Stimulated activated CD8-positive, alpha-beta memory T cell treated with anti-CD3 and anti-CD28 coated beads, Interleukin-15, amount 100 ng/mL, for 24 hours (primary cell): Measurements from ENCODE around the gene ZBTB11.
"Not testable (repeated sequence)": the region's sequence is repeated elsewhere in the genome, so short reads cannot be mapped to it uniquely, and the experiment has no call there.

Experiments
- DNase-seq: peaks from one replicate; pipeline ENCODE4 v3.0.0-alpha.2; 2020; ENCODE audit warnings: low read depth

Gene ZBTB11

DNA sequence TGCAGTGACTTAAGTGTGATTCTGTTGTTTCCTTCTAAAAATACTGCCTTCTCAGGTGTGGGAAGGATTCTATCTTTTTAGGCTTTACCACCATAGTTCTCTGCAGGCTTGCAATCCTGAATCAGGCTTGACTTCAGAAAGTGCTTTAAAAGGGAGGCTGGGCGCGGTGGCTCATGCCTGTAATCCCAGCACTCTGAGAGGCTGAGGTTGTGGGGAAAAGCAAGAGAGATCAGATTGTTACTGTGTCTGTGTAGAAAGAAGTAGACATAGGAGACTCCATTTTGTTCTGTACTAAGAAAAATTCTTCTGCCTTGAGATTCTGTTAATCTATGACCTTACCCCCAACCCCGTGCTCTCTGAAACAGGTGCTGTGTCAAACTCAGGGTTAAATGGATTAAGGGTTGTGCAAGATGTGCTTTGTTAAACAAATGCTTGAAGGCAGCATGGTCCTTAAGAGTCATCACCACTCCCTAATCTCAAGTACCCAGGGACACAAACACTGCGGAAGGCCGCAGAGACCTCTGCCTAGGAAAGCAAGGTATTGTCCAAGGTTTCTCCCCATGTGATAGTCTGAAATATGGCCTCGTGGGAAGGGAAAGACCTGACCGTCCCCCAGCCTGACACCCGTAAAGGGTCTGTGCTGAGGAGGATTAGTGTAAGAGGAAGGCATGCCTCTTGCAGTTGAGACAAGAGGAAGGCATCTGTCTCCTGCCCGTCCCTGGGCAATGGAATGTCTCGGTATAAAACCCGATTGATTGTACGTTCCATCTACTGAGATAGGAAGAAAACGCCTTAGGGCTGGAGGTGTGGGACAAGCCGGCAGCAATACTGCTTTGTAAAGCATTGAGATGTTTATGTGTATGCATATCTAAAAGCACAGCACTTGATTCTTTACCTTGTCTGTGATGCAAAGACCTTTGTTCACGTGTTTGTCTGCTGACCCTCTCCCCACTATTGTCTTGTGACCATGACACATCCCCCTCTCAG is 15.0 kb upstream of the ZBTB11 start:
- not testable (repeated sequence) for DNase-seq

DNA sequence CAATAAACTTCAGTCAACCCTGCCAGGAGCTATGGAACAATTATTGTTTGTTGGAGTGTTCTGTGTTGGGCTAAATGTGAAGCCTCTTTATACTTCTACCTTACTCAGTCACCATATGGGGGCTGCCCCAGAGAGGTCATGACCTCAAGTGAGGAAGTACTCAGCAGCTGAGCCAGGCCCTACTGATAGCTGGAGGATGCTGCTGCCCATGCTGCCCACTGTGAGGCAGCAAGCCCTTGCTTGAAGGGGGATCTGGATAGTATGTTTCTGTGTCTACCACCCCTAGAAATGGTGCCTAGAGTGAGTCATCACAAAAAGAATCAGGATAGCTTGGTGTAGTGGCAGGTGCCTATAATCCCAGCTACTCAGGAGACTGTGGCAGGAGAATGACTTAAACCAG is 14.0 kb upstream of the ZBTB11 start:
- DNase-seq = no peak

DNA sequence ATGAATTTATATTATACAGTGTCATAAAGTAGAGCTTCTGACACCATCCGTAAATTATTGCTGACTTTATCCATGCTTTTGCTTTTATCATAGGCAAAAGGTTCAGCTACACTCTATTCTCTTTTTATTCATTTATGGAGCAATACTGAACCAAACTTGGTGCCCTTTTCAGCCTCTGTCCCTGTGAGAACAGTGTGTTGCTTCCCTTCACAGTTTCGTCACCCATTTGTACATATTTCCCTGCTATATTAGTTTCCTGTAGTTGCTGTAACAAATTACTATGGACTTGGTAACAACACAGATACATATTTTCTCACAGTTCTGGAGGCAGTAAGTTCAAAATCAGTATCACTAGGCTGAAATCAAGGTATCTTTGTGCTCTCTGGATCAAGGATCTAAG is 12.4 kb upstream of the ZBTB11 start:
- DNase-seq = no peak

DNA sequence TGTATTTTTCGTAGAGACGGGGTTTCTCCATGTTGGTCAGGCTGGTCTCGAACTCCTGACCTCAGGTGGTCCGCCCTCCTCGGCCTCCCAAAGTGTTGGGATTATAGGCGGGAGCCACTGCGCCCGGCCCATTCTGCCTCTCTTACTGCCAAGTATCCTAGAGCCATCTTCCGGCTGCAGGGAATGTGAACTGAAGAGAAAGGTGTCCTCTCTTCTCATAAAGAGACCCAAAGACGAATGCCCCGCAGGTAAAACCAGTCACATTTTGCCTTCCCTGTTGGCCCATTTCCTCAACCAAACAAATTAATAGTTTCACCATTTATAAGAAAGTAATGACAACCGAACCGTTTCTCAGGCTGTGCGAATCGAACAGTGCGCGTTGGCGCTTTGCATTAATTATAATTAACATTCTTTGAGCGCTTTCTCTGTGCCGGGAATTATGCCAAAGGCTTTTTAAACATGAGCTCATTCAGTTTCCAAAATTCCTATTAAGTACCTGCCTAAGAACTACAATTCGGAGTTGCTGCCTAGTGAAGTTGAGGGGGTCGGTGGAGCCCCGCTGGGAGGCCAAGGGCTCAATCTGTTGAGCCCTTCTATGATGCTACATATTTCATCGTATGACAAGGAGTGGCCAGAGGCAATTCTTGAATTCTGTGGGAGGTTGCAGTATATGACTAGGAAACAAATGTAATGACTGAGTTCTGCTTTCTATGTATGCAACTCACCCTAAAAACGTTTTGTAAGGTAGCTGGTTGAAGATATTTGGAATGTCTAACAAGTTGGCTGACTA is 10.4 kb upstream of the ZBTB11 start:
- no peak for DNase-seq

DNA sequence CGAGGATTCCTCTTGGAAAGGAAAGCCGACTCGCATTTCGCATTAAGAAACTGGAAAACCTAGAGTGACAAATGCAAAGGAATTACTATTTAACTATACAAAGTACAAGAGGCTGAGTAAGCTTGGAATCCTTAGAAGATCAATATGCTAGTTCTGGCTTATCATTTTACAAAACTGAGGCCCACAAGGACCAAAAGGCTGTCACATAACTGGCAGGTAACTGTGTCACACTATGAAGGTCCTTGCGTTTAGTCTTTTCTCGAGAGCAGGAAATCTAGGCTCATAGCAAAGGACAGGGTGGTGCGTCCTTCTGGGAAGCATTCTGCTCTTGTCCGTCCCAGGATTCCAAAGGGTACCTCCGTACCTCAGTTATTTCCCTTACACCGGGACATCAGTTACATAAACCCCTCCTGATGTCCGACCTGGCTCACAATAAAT is 9.0 kb upstream of the ZBTB11 start:
- DNase-seq = no peak

DNA sequence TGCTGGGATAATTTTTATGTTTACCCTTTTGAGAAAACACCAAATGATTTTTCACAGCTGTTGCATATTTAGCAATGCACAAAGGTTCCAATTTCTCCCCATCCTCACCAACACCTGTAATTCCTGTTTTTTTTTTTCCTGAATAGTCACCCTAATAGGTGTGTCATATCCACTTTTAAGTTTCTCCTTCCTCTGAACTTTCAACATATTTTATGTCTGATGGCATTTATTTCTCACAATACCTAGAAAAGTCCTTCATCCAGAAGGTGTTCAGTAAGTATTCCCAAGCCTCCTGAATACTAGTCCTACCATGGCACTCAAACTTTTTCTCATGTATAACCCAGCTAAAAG is 8.1 kb upstream of the ZBTB11 start:
- no peak for DNase-seq

DNA sequence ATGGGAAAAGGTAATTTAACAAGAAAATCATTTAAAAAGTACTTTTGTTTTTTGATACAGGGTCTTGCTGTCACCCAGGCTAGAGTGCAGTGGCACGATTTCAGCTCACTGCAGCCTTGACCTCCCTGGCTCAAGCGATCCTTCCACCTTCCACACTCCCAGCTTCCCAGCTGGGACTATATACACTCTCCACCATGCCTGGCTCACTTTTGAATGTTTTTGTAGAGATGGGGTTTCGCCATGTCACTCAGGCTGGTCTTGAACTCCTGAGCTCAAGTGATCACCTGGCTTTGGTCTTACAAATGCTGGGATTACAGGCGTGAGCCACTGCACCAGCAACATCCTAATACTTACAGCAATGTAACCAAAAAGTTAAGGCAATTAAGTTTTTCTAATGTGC is 3.5 kb upstream of the ZBTB11 start:
- no peak for DNase-seq

DNA sequence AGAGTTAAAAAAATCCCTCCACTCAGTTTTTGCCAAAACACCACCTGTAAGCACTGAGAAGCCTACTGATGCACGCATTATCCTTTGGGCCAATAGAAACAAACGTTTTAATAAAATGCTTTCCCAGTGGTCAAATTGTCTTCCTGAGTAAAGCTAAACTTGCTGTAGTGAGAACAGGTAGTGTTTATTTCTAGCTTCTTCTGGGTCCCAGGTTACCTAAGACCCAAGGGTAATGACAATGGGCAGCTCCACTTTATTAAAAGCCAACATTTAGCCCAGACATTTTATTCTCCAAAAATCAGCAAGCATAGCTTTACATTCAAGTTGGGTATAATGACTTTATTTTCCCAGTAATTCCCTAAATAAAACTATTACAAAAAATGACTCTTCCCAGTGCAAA is 1.9 kb upstream of the ZBTB11 start:
- not testable (repeated sequence) for DNase-seq

DNA sequence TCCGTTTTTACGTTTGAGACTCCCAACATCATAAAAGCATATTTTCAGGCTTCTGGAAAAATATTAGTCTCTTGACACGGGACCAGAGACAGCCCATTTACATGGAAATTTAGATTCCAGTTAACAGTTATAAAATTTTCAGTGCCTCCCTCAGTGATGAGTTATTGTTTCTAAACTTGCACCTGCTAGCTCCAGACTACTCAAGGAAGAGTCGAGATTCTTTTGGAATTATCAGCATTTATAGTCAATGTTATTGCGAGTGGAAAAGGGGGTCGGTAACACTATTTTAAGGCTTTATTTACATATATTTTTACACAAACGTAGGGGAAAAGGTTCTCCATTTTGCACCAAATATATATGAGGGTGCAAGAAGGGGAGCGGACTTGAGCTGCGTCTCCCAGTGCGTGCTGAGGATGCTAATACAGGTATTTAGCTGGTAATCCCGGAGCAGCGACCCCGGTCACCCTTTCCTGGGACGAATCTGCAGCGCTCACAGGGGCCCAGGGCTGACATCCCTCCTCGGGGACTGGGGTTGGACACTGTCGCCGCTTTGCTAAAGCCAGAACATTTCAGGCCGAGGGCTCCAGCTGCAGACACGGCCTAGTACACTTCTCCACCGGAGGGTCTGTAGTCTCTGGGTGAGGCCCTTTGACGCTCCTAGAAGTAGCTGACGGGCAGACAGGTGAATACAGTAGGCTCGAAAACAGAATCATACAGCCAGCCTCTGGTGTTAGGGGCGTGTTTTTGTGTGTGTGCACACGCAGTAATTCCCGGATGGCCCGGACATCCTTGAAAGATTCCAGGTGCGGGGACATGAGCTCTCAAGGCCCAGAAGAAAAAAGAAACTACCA is 729 bp upstream of the ZBTB11 start:
- DNase-seq = no peak

DNA sequence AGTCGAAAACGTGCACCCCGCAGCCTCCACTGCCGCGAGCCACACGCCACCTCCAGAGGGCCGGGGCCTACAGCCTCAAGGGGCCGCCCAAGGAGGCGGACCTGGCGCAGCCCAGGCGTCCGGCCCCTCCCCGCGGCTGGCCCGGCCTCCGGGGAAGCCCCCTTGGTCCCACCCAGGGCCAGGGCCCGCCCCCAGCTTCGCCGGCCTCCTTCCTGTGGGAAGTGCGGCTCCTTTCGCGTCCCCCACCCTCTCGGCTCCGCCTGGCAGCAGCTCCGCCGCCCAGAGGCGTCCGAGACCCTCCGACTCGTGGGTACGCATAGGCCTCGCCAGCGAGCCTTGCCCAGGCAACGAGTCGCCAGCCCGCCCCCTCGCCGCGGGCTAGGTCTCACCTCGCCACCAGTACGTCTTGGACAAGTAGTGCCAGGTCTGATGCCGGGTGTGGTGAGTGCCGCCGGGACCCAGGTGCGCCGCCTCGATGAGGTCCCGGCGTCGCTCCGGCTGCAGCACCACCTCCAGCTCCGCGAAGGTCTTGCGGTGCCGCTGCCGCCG is 642 bp downstream of the ZBTB11 start:
- DNase-seq = peak; percentile 92

DNA sequence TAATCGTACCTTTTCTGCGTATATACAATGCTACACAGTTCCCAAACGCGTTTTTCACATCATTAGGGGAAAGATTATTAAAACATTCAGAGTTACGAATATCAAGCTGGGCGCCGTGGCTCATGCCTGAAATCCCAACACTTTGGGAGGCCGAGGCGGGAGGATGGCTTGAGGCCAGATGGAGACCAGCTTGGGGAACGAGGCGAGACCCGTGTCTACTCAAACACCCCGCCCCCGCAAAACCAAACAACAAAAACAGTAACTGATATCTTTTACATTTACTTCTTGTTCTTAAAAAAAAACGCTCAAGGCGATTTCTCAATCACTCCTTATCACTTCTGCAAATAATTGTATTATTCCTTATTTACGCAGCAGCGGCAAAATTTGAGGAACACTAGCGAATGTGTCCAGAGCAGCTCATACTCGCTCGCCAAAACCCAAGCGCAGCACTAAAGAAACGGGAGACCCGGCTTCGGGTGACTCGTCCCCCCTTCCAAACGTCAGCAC is 1.2 kb downstream of the ZBTB11 start:
- no peak for DNase-seq

DNA sequence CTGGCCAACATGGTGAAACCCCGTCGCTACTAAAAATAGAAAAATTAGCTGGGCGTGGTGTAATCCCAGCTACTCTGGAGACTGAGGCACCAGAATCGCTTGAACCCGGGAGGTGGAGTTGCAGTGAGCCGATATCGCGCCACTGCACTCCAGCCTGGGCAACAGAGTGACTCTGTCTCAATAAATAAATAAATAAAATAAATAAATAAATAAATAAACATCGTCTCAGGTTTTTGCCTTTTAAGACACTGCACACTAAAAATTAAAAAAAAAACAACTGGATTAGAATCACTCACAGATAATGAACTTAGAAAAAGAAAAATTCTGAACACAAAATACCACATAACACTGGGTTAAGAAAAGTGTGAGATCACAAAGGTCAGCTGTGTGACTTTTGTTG is 2.4 kb downstream of the ZBTB11 start:
- no peak for DNase-seq

DNA sequence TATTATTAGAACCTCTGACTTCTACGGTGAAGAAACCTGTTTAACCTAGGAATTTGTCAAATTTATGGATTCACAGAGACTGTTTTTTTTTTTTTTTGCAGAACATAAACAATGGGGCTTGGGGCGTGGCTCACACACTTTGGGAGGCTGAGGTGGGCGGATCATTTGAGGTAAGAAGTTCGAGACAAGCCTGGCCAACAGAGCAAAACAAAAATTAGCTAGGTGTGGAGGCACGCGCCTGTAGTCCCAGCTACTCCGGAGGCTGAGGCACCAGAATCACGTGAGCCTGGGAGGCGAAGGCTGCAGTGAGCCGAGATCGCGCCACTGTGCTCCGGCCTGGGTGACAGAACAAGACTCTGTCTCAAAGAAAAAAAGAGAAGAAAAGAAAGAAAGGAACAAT is 3.0 kb downstream of the ZBTB11 start:
- DNase-seq = no peak

DNA sequence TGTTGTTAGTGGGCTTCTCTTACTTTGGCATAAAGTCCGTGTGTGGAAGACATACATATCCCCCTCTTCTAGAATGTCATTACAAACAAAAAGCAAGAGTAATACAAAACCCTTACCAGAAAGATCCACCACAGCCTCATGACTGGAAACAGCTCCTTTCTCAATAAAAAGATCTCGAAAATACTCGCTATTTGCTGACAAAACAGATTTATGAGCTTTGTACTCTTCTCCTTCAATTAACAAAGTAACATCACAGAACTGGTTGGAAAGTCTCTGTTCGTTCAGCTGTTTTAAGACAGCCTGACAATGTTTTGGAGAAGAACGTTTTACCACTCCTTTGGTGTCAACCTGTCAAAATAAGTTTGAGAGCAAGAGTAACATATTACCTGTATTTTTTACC is 5.9 kb downstream of the ZBTB11 start:
- DNase-seq = no peak

DNA sequence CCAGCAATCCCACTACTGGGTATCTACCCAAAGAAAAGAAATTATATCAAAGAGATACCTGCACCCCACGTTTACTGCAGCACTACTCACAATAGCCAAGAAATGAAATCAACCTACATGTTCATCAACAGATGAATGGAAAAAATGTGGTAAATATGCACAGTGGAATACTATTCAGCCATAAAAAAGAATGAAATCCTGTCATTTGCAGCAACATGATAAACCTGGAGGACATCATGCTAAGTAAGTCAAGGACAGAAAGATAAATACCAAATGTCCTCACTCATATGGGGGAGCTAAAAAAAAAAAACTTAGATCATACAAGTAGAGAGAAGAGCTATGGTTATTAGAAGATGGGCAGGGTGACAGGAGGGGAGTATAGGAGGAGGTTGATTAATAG is 9.1 kb downstream of the ZBTB11 start:
- no peak for DNase-seq

DNA sequence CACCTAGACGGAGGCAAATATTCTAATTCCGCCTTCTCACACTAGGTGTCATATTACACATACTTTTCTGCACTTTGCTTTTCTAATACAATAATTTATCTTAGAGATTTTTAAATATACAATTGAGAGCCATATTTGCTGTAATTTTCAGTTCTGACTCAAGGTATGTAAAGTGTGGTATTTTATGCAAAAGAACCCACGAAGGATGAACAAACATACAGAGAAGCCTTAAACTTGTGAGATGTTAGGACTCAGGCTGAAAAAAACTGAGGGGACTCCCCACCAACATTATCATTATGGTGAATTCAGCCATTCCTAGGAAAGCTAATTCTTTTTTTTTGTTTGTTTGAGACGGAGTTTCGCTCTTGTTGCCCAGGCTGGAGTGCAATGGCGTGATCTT is 9.6 kb downstream of the ZBTB11 start:
- no peak for DNase-seq

DNA sequence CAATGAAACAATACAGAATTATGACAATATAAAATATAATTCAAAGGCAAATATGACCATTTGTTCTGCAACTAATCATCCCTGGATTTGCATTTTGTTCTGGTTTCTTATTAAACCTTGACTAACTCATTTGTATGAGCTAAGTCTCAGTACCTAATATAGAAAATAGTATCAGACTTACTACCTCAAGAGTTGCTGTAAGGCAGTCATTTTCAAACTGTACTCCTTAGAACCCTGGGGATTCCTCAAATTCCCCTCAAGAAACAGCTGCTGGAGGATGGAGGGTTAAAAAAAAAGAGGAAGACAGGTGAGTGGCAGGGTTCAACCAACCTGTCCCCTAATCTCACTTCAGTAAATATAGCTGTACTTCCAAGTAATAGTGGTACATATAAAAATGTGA is 11.1 kb downstream of the ZBTB11 start:
- DNase-seq = no peak

DNA sequence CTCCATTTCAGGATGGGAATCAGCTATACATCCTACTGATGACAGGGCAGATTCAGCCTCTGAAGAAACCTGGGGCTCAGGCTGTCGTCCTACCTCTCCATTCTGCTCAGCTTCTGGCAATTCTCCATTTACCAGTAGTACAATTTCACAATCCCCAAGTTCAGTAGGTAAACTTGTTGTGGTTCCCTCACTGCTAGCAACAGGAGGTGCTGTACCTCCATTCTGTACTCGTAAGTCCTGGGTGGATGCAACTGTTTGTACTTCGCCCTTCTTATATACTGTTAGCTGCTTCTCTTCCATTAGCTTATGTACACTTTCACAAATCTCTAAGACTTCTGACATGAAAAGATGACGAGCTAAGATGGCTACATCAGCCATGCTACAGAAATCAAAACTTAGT is 11.6 kb downstream of the ZBTB11 start:
- no peak for DNase-seq

DNA sequence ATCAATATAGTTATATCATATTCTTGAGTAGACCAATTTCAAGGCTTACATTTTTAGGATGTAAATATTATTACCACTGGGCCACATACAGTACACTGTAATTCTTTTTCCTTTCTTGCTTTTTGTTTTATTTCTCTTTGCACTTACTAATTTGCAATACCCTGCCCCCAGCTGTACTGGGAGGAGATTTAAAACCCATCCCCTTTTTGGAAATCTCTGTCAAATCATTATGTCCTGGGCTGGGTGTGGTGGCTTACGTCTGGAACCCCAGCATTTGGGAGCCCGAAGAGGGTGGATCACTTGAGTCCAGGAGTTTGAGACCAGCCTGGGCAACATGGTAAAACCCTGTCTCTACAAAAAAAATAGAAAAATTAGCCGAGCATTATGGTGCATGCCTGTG is 16.2 kb downstream of the ZBTB11 start:
- DNase-seq = no peak

DNA sequence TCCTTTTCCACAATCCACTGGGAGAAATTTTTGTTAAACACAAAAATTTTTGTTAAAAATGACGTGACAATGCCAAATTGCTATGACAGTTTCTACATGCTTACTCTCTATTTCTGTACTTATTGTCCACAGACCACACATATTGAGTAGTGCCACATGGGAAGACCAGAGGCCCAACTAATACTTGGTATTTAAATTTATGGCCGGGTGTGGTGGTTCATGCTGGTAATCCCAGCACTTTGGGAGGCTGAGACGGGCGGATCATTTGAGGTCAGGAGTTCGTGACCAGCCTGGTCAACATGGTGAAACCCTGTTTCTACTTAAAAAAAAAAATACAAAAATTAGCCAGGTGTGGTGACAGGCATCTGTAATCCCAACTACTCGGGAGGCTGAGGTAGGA is 20.3 kb downstream of the ZBTB11 start:
- no peak for DNase-seq

DNA sequence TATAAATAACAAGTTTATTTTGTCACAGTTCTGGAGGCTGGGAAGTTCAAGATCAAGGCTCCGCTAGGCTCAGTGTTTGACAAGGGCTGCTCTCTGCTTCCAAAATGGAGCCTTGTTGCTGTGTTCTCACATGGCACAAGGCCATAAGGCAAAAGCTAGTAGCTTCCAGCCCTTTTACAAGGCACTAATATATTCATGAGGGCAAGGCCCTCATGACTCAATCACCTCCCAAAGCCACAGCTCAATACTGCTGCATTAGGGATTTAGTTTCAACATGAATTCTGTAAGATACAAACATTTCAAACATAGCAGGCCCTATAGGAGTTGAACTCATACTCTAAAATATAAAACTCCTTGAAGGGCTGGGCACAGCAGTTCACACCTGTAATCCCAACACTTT is 30.2 kb downstream of the ZBTB11 start:
- no peak for DNase-seq
